HepG2 (cell line): Measurements from ENCODE around the gene NDUFB10. TPM values are rescaled to one million over a fixed set of nuclear protein-coding genes. Genes with fewer than 3 reads are reported as not detected.

Experiments
- BRD4 ChIP-seq: sonication (generic); formaldehyde crosslinking; IDR thresholded peaks from 2 replicates; pipeline ENCODE4 v1.4.0; 2020; ENCODE audit warnings: missing genetic modification reagents
- CENPBD1 ChIP-seq: sonication (generic); formaldehyde crosslinking; IDR thresholded peaks from 2 replicates; pipeline ENCODE4 v1.8.0; 2022; ENCODE audit warnings: missing genetic modification reagents, low read depth, mild to moderate bottlenecking, borderline replicate concordance
- FOXK1 ChIP-seq: sonication (generic); formaldehyde crosslinking; IDR thresholded peaks from 2 replicates; pipeline ENCODE4 v1.4.0; 2020; ENCODE audit warnings: low read depth, missing genetic modification reagents, borderline replicate concordance
- FOXK2 ChIP-seq: fragments of 450-650 bp; IDR thresholded peaks from 2 replicates; pipeline ENCODE4 v1.6.1; 2016
- HIC2 ChIP-seq: sonication (generic); formaldehyde crosslinking; IDR thresholded peaks from 2 replicates; pipeline ENCODE4 v1.9.0; 2022; ENCODE audit warnings: low read depth, missing genetic modification reagents
- KAT8 ChIP-seq: IDR thresholded peaks from 2 replicates; pipeline ENCODE4 v1.6.1; 2016; ENCODE audit warnings: missing genetic modification reagents, missing compliant biosample characterization
- KDM2A ChIP-seq: sonication (generic); formaldehyde crosslinking; IDR thresholded peaks from 2 replicates; pipeline ENCODE4 v1.4.0; 2020; ENCODE audit warnings: low read depth, missing genetic modification reagents, borderline replicate concordance
- KDM4B ChIP-seq: sonication (generic); formaldehyde crosslinking; IDR thresholded peaks from 2 replicates; pipeline ENCODE4 v1.4.0; 2020; ENCODE audit warnings: missing genetic modification reagents
- NFE2L2 ChIP-seq: fragments of 150-350 bp; IDR thresholded peaks from 2 replicates; pipeline ENCODE4 v1.6.1; 2014; ENCODE audit warnings: low read length
- RARA ChIP-seq: IDR thresholded peaks from 2 replicates; pipeline ENCODE4 v1.6.1; 2016; ENCODE audit warnings: missing genetic modification reagents, missing compliant biosample characterization
- RXRA ChIP-seq: sonication (generic); formaldehyde crosslinking; IDR thresholded peaks from 2 replicates; pipeline ENCODE4 v1.5.1; 2020; ENCODE audit warnings: missing genetic modification reagents
- THAP9 ChIP-seq: sonication (generic); formaldehyde crosslinking; IDR thresholded peaks from 2 replicates; pipeline ENCODE4; 2020; ENCODE audit warnings: missing genetic modification reagents, mild to moderate bottlenecking, borderline replicate concordance
- UBTF ChIP-seq: sonication (generic); formaldehyde crosslinking; IDR thresholded peaks from 2 replicates; pipeline ENCODE4 v1.4.0; 2020; ENCODE audit warnings: mild to moderate bottlenecking, missing genetic modification reagents
- ZBTB38 ChIP-seq: sonication (generic); formaldehyde crosslinking; IDR thresholded peaks from 2 replicates; pipeline ENCODE4 v1.5.1; 2020; ENCODE audit warnings: mild to moderate bottlenecking, missing genetic modification reagents
- ZNF3 ChIP-seq: IDR thresholded peaks from 2 replicates; pipeline ENCODE4 v1.7.0; 2017; ENCODE audit warnings: inconsistent platforms
- ZNF331 ChIP-seq: sonication (generic); formaldehyde crosslinking; IDR thresholded peaks from 2 replicates; pipeline ENCODE4 v1.4.0; 2020; ENCODE audit warnings: missing genetic modification reagents
- ZNF788 ChIP-seq: sonication (generic); formaldehyde crosslinking; IDR thresholded peaks from 2 replicates; pipeline ENCODE4 v1.5.0; 2020; ENCODE audit warnings: mild to moderate bottlenecking, missing genetic modification reagents, borderline replicate concordance
- ZSCAN25 ChIP-seq: sonication (generic); formaldehyde crosslinking; IDR thresholded peaks from 2 replicates; pipeline ENCODE4 v1.8.0; 2022; ENCODE audit warnings: mild to moderate bottlenecking, missing genetic modification reagents
- polyA plus RNA-seq, 8 experiments: library from polyadenylated mRNA; depleted of rRNA in 3 of 8; stranded (reverse) in 7 of 8; unstranded in 1 of 8; fragments of >200 nt; fragmentation: Illumina TruSeq in 4 of 8; extraction: Trizol in 4 of 8; gene quantifications; 2 replicates each; pipeline versions ENCODE4 v1.2.1 to v1.2.3, GENCODE V29; 2011 to 2016; ENCODE audit warnings: low read depth in 4 of 8, missing spikeins in 1 of 8, mixed read lengths in 1 of 8; ENCODE audit not compliant: insufficient read depth in 1 of 8
- total RNA-seq, 5 experiments: library from RNA; depleted of rRNA; stranded (reverse); fragments of >200 nt; fragmentation: Illumina TruSeq; extraction: Trizol; gene quantifications; 2 replicates each; pipeline ENCODE4 v1.2.3, GENCODE V29; 2016; ENCODE audit warnings: low read depth in 1 of 5

Gene NDUFB10
- total and polyA plus RNA-seq, 2 of the 13 experiments (the other 11 are each of a cell fraction or from before 2014, with no cell fraction given), result 68.6 to 157 TPM

- TF ChIP-seq HIC2 (CRISPR knock-in tag) (peak; percentile 66; the same call in 1 of the 2 replicates), NFE2L2 (no peak), FOXK2 (no peak), UBTF (CRISPR knock-in tag) (peak; percentile 68), KAT8 (peak; percentile 71), RARA (peak; percentile 37; the same call in 1 of the 2 replicates), ZSCAN25 (CRISPR knock-in tag) (peak; percentile 74; the same call in 1 of the 2 replicates), RXRA (CRISPR knock-in tag) (no peak; the same call in 1 of the 2 replicates), FOXK1 (CRISPR knock-in tag) (peak; percentile 49; the same call in 1 of the 2 replicates), THAP9 (CRISPR knock-in tag) (no peak), ZNF3 (CRISPR knock-in tag) (no peak), BRD4 (CRISPR knock-in tag) (no peak), ZNF788 (peak; percentile 82), CENPBD1 (CRISPR knock-in tag) (no peak), ZNF331 (CRISPR knock-in tag) (peak; percentile 69), KDM4B (CRISPR knock-in tag) (peak; percentile 68; the same call in 1 of the 2 replicates), KDM2A (CRISPR knock-in tag) (peak; percentile 84), ZBTB38 (CRISPR knock-in tag) (peak; percentile 62; the same call in 1 of the 2 replicates)
These were observed 44.7 kb downstream of the NDUFB10 start (continued) for GRCh38 chr16:2003827-2004641.
